Spleen (tissue), 7 donors: ENCODE data around the gene IMMP2L.

Experiments
- CTCF ChIP-seq, 11 experiments: fragments of 200-600 bp in 7 of 11; fragments of 450-650 bp in 4 of 11; sonication (generic) in 4 of 11; IDR thresholded peaks in 8 of 11; conservative IDR thresholded peaks in 3 of 11; 1 replicate in 7 of 11; 2 replicates in 4 of 11; pipeline versions ENCODE4 v1.4.0 to v1.8.0; 2016 to 2021; ENCODE audit warnings: antibody characterized with exemption in 11 of 11, inconsistent platforms in 4 of 11, mild to moderate bottlenecking in 1 of 11
- POLR2A ChIP-seq, 3 donors: fragments of 450-650 bp; IDR thresholded peaks; one replicate each; pipeline ENCODE4 v1.5.1; 2017; ENCODE audit warnings: antibody characterized with exemption in 3 of 3, mild to moderate bottlenecking in 1 of 3
- donor health status: DM: no; HTN: no; CAD: no; lungs with moderate emphysema.
- donor health status: DM: no; HTN: no; CAD: no.
- donor health status: DM: no; HTN: no; CAD: no.

GRCh38 chr7:111330235-111330523, 232.1 kb downstream of the IMMP2L start:
- TF ChIP-seq CTCF (IDR thresholded peaks at IDR 0.05 in 8 of 11, conservative IDR thresholded peaks at IDR 0.05 in 3 of 11), result no peak
- no peak for TF ChIP-seq POLR2A (IDR thresholded peaks at IDR 0.05)
